Measurements from ENCODE around the gene RALB.
A peak's percentile ranks its signal among the peaks of the same experiment; 100 is the strongest.

RALB gene

GRCh38 chr2:120253021-120253882, 600 bp downstream of the RALB start:
- peak; percentile 65 for DNase-seq (ENCODE audit: extremely low spot score)
- ChIA-PET CTCF (interaction anchor here (0.7 to 7.0 kb wide), 9 partner anchors 10 to 60 kb away, joined by 3 to 43 read pairs (median 5); no protein-coding TSS in a partner anchor), POLR2A (interaction anchor here (0.9 kb wide), 1 partner anchor 17 kb away, joined by 5 read pairs; no protein-coding TSS in a partner anchor)
- TF ChIP-seq CTCF (IDR thresholded peaks at IDR 0.05; ENCODE audit: control extremely low read depth, extremely low read depth, low read depth, missing control alignments), result peak; percentile 33

- TF ChIP-seq CTCF (IDR thresholded peaks at IDR 0.05; ENCODE audit: control extremely low read depth, extremely low read depth, low read depth, missing control alignments), result no peak
- ChIA-PET CTCF (interaction anchor here (1.0 to 7.0 kb wide), 3 partner anchors 12 to 59 kb away, joined by 4 to 43 read pairs (median 4); no protein-coding TSS in a partner anchor), POLR2A (no interaction called here)
- DNase-seq (ENCODE audit: extremely low spot score), result no peak
These were observed 1.5 kb downstream of the RALB start for GRCh38 chr2:120254178-120254577.

- CTCF ChIA-PET, result interaction anchor here (7.0 kb wide), 1 partner anchor 58 kb away, joined by 43 read pairs; no protein-coding TSS in a partner anchor
- POLR2A ChIA-PET, result no interaction called here
- no peak for TF ChIP-seq CTCF (IDR thresholded peaks at IDR 0.05; ENCODE audit: control extremely low read depth, extremely low read depth, low read depth, missing control alignments)
- no peak for DNase-seq (ENCODE audit: extremely low spot score)
These were observed 2.4 kb downstream of the RALB start for GRCh38 chr2:120255071-120255470.

GRCh38 chr2:120255986-120256650, 3.5 kb downstream of the RALB start:
- no peak for DNase-seq (ENCODE audit: extremely low spot score)
- ChIA-PET POLR2A (no interaction called here), CTCF (interaction anchor here (2.8 to 7.0 kb wide), 2 partner anchors 10 to 57 kb away, joined by 14 to 43 read pairs; no protein-coding TSS in a partner anchor)
- TF ChIP-seq CTCF (IDR thresholded peaks at IDR 0.05; ENCODE audit: control extremely low read depth, extremely low read depth, low read depth, missing control alignments), result no peak

- CTCF ChIA-PET, result interaction anchor here (1.1 to 2.8 kb wide), 4 partner anchors 9 to 57 kb away, joined by 3 to 14 read pairs (median 4); no protein-coding TSS in a partner anchor
- POLR2A ChIA-PET, result no interaction called here
- DNase-seq (ENCODE audit: extremely low spot score), result no peak
- no peak for TF ChIP-seq CTCF (IDR thresholded peaks at IDR 0.05; ENCODE audit: control extremely low read depth, extremely low read depth, low read depth, missing control alignments)
These were observed 4.0 kb downstream of the RALB start for GRCh38 chr2:120256651-120257000.

- no peak for TF ChIP-seq CTCF (IDR thresholded peaks at IDR 0.05; ENCODE audit: control extremely low read depth, extremely low read depth, low read depth, missing control alignments)
- ChIA-PET CTCF (interaction anchor here (0.9 to 2.8 kb wide), 6 partner anchors 8 to 56 kb away, joined by 3 to 14 read pairs (median 3); no protein-coding TSS in a partner anchor), POLR2A (no interaction called here)
- no peak for DNase-seq (ENCODE audit: extremely low spot score)
These were observed 4.9 kb downstream of the RALB start for GRCh38 chr2:120257522-120257921.

All from GM10248 (cell line).